Thymus (tissue), 11 donors: ENCODE measurements around the gene HAGH. TPM values are rescaled to one million over a fixed set of nuclear protein-coding genes. Genes with fewer than 3 reads are reported as not detected.

Experiments used
- DNase-seq, 9 donors: peaks; one replicate each; pipeline ENCODE4 v3.0.0-alpha.2; 2013; ENCODE audit warnings: low spot score in 9 of 9, low read depth in 6 of 9, missing footprints in 1 of 9
- H3K27ac ChIP-seq, 2 donors: one replicate each; pipeline ENCODE4 v1.5.1; 2013; ENCODE audit warnings: control low read depth in 1 of 2, low read depth in 1 of 2, low read length in 1 of 2, mild to moderate bottlenecking in 1 of 2, moderate library complexity in 1 of 2
- H3K27me3 ChIP-seq, 2 donors: one replicate each; pipeline ENCODE4 v1.5.1; 2013; ENCODE audit warnings: low read length in 1 of 2; ENCODE audit not compliant: control insufficient read depth in 2 of 2, insufficient read depth in 1 of 2
- H3K36me3 ChIP-seq, 2 donors: one replicate each; pipeline ENCODE4 v1.5.1; 2013; ENCODE audit warnings: low read length in 1 of 2, mild to moderate bottlenecking in 1 of 2, moderate library complexity in 1 of 2; ENCODE audit not compliant: control insufficient read depth in 2 of 2, insufficient read depth in 2 of 2
- H3K4me1 ChIP-seq, 2 donors: one replicate each; pipeline ENCODE4 v1.5.1; 2013; ENCODE audit warnings: low read length in 2 of 2; ENCODE audit not compliant: control insufficient read depth in 2 of 2, insufficient read depth in 2 of 2
- H3K4me3 ChIP-seq, 2 donors: one replicate each; pipeline ENCODE4 v1.5.1; 2013; ENCODE audit warnings: low read length in 2 of 2, control low read depth in 1 of 2, mild to moderate bottlenecking in 1 of 2
- H3K9me3 ChIP-seq, 2 donors: one replicate each; pipeline ENCODE4 v1.5.1; 2013; ENCODE audit warnings: low read length in 1 of 2, mild to moderate bottlenecking in 1 of 2; ENCODE audit not compliant: control insufficient read depth in 2 of 2, insufficient read depth in 1 of 2
- WGBS: extraction: QIAGEN DNeasy Blood & Tissue Kit; methylation state at CpG from one replicate; pipeline ENCODE4 v1.1.7; 2013; 5-methylcytosine and 5-hydroxymethylcytosine counted together
- polyA plus RNA-seq: library from polyadenylated mRNA; stranded (reverse); fragments of 200-250 nt; gene quantifications from one replicate; pipeline ENCODE4 v1.2.3, GENCODE V29; 2013
- total RNA-seq: library from RNA; stranded (reverse); fragments of 120-200 nt; gene quantifications from one replicate; pipeline ENCODE4 v1.2.4, GENCODE V29; 2013
- donor health status: healthy.

Gene HAGH
- total and polyA plus RNA-seq, 2 donors, result 51.6 to 69.5 TPM

GRCh38 chr16:1757714-1758461 lies 68.7 kb downstream of the HAGH start:
- no peaks in the 10 kb centered on the region for H3K9me3 ChIP-seq
- WGBS, result 98% methylated on average over 37 of the region's 37 CpGs
- H3K27me3 ChIP-seq, result no peaks in the 10 kb centered on the region
- DNase-seq, result no peak
- no peak overlapping the region for H3K27ac ChIP-seq
- H3K4me1 ChIP-seq, result no peaks in the 10 kb centered on the region
- H3K4me3 ChIP-seq, result no peak overlapping the region
- peaks cover 49 to 67% of the 10 kb centered on the region in 2 donors for H3K36me3 ChIP-seq

Other genes starting within 250 kb of the HAGH start
- 8.5 TPM for gene IFT140, start 214.8 kb downstream of the HAGH start, total RNA-seq
- 12.0 TPM for gene IFT140, start 214.8 kb downstream of the HAGH start, polyA plus RNA-seq
- gene CRAMP1, start 214.5 kb downstream of the HAGH start, total RNA-seq, result 4.7 TPM
- 12.2 TPM for gene CRAMP1, start 214.5 kb downstream of the HAGH start, polyA plus RNA-seq
- 35.1 TPM for gene JPT2, start 148.5 kb downstream of the HAGH start, total RNA-seq
- 31.4 TPM for gene JPT2, start 148.5 kb downstream of the HAGH start, polyA plus RNA-seq
- 36.0 TPM for gene MAPK8IP3, start 120.6 kb downstream of the HAGH start, total RNA-seq
- gene MAPK8IP3, start 120.6 kb downstream of the HAGH start, polyA plus RNA-seq, result 129 TPM
- 34.7 TPM for gene NME3, start 55.3 kb downstream of the HAGH start, total RNA-seq
- 163 TPM for gene NME3, start 55.3 kb downstream of the HAGH start, polyA plus RNA-seq
- 6.1 TPM for gene EME2, start 54.0 kb downstream of the HAGH start, total RNA-seq
- gene EME2, start 54.0 kb downstream of the HAGH start, polyA plus RNA-seq, result 13.1 TPM
- 103 TPM for gene MRPS34, start 53.7 kb downstream of the HAGH start, total RNA-seq
- 101 TPM for gene MRPS34, start 53.7 kb downstream of the HAGH start, polyA plus RNA-seq
- gene SPSB3, start 44.3 kb downstream of the HAGH start, total RNA-seq, result 68.1 TPM
- gene SPSB3, start 44.3 kb downstream of the HAGH start, polyA plus RNA-seq, result 282 TPM
- 73.9 TPM for gene NUBP2, start 43.9 kb downstream of the HAGH start, total RNA-seq
- 80.6 TPM for gene NUBP2, start 43.9 kb downstream of the HAGH start, polyA plus RNA-seq
- gene IGFALS, start 33.1 kb downstream of the HAGH start, total RNA-seq, result 4.0 TPM
- 1.9 TPM for gene IGFALS, start 33.1 kb downstream of the HAGH start, polyA plus RNA-seq
- 22.5 TPM for gene FAHD1, start 381 bp upstream of the HAGH start, total RNA-seq
- 23.6 TPM for gene FAHD1, start 381 bp upstream of the HAGH start, polyA plus RNA-seq
- gene MEIOB, start 45.3 kb upstream of the HAGH start, total RNA-seq, result 1.1 TPM
- gene MEIOB, start 45.3 kb upstream of the HAGH start, polyA plus RNA-seq, result 1.3 TPM
- 0.38 TPM for gene HS3ST6, start 91.6 kb upstream of the HAGH start, total RNA-seq
- 1.3 TPM for gene HS3ST6, start 91.6 kb upstream of the HAGH start, polyA plus RNA-seq
- gene MSRB1, start 116.4 kb upstream of the HAGH start, total RNA-seq, result 10.7 TPM
- gene MSRB1, start 116.4 kb upstream of the HAGH start, polyA plus RNA-seq, result 44.2 TPM
- gene RPL3L, start 127.9 kb upstream of the HAGH start, total RNA-seq, result not detected
- gene RPL3L, start 127.9 kb upstream of the HAGH start, polyA plus RNA-seq, result 0.66 TPM
- gene NDUFB10, start 132.7 kb upstream of the HAGH start, total RNA-seq, result 103 TPM
- gene NDUFB10, start 132.7 kb upstream of the HAGH start, polyA plus RNA-seq, result 129 TPM
- 2,266 TPM for gene RPS2, start 138.0 kb upstream of the HAGH start, total RNA-seq
- gene RPS2, start 138.0 kb upstream of the HAGH start, polyA plus RNA-seq, result 2,485 TPM
- gene RNF151, start 140.0 kb upstream of the HAGH start, total RNA-seq, result not detected
- gene RNF151, start 140.0 kb upstream of the HAGH start, polyA plus RNA-seq, result 0.82 TPM
- gene TBL3, start 145.2 kb upstream of the HAGH start, total RNA-seq, result 28.4 TPM
- 52.3 TPM for gene TBL3, start 145.2 kb upstream of the HAGH start, polyA plus RNA-seq
- 2.2 TPM for gene NOXO1, start 154.6 kb upstream of the HAGH start, total RNA-seq
- 5.7 TPM for gene NOXO1, start 154.6 kb upstream of the HAGH start, polyA plus RNA-seq
- 16.1 TPM for gene GFER, start 157.4 kb upstream of the HAGH start, total RNA-seq
- gene GFER, start 157.4 kb upstream of the HAGH start, polyA plus RNA-seq, result 28.0 TPM
- 1.2 TPM for gene SYNGR3, start 163.1 kb upstream of the HAGH start, total RNA-seq
- gene SYNGR3, start 163.1 kb upstream of the HAGH start, polyA plus RNA-seq, result 2.7 TPM
- gene ZNF598, start 183.0 kb upstream of the HAGH start, total RNA-seq, result 5.7 TPM
- 46.2 TPM for gene ZNF598, start 183.0 kb upstream of the HAGH start, polyA plus RNA-seq
- gene NPW, start 193.0 kb upstream of the HAGH start, total RNA-seq, result 0.66 TPM
- 1.2 TPM for gene NPW, start 193.0 kb upstream of the HAGH start, polyA plus RNA-seq
- 6.3 TPM for gene NHERF2, start 200.1 kb upstream of the HAGH start, total RNA-seq
- gene NHERF2, start 200.1 kb upstream of the HAGH start, polyA plus RNA-seq, result 23.4 TPM
- gene NTHL1, start 221.0 kb upstream of the HAGH start, total RNA-seq, result 32.7 TPM
- 32.7 TPM for gene NTHL1, start 221.0 kb upstream of the HAGH start, polyA plus RNA-seq
- 22.7 TPM for gene TSC2, start 221.2 kb upstream of the HAGH start, total RNA-seq
- gene TSC2, start 221.2 kb upstream of the HAGH start, polyA plus RNA-seq, result 61.8 TPM